PC-3 (cell line): ENCODE results near the gene CLCN5. TPM values are rescaled to one million over a fixed set of nuclear protein-coding genes. Genes with fewer than 3 reads are reported as not detected.

Experiments
- ATAC-seq: fragments of 200-7000 bp; cut with Tn5 transposase; 2 replicates; pipeline ENCODE4 v1.9.1; 2020; ENCODE audit warnings: mild to moderate bottlenecking, moderate library complexity
- BruUV-seq: library from RNA; stranded (reverse); fragments of 400-500 nt; replicated peaks from 2 replicates; lab custom pipeline; 2021; lab: Mats Ljungman, UMichigan
- CTCF ChIA-PET: fragments of 300-600 bp; sonication (Branson Sonifier 250); formaldehyde crosslinking; loops from one replicate; lab custom pipeline; 2022; ENCODE audit warnings: antibody characterized with exemption; lab: Charles Lee
- POLR2A ChIA-PET: fragments of 300-600 bp; sonication (Branson Sonifier 250); formaldehyde crosslinking; loops from one replicate; lab custom pipeline; 2022; ENCODE audit warnings: antibody characterized with exemption; ENCODE audit not compliant: unreplicated experiment; lab: Charles Lee
- DNase-seq: peaks from one replicate; pipeline ENCODE4 v3.0.0-alpha.2; 2015
- H2AFZ ChIP-seq: fragments of 300-600 bp; sonication (generic); 2 replicates; pipeline ENCODE4 v1.6.0; 2016; ENCODE audit warnings: antibody characterized with exemption, low read length
- H3F3A ChIP-seq: fragments of 300-600 bp; sonication (generic); one replicate; pipeline ENCODE4 v1.6.0; 2017; ENCODE audit warnings: antibody characterized with exemption, low read length, control low read depth, mild to moderate bottlenecking; ENCODE audit not compliant: unreplicated experiment
- H3K27ac ChIP-seq: fragments of 300-600 bp; sonication (generic); 2 replicates; pipeline ENCODE4 v1.5.1; 2016; ENCODE audit warnings: mild to moderate bottlenecking, low read length
- H3K27me3 ChIP-seq: fragments of 300-600 bp; sonication (generic); 2 replicates; pipeline ENCODE4 v1.6.1; 2016; ENCODE audit warnings: low read length, mixed read lengths
- H3K36me3 ChIP-seq: fragments of 300-600 bp; sonication (generic); 2 replicates; pipeline ENCODE4 v1.6.1; 2016; ENCODE audit warnings: low read depth, mixed run types, low read length, mixed read lengths
- H3K4me1 ChIP-seq: fragments of 300-600 bp; sonication (generic); 2 replicates; pipeline ENCODE4 v1.5.1; 2016; ENCODE audit warnings: low read length; ENCODE audit not compliant: insufficient read depth
- H3K4me2 ChIP-seq: fragments of 300-600 bp; sonication (generic); 2 replicates; pipeline ENCODE4 v1.6.0; 2016; ENCODE audit warnings: low read length
- H3K4me3 ChIP-seq: fragments of 300-600 bp; sonication (generic); 2 replicates; pipeline ENCODE4 v1.5.1; 2016; ENCODE audit warnings: mild to moderate bottlenecking, low read length, mixed read lengths
- H3K79me2 ChIP-seq: fragments of 300-600 bp; sonication (generic); 2 replicates; pipeline ENCODE4 v1.6.1; 2017; ENCODE audit warnings: low read length, mixed read lengths
- H3K9ac ChIP-seq: fragments of 300-600 bp; sonication (generic); 2 replicates; pipeline ENCODE4 v1.6.0; 2016; ENCODE audit warnings: mild to moderate bottlenecking, low read length
- H3K9me2 ChIP-seq: fragments of 300-600 bp; sonication (generic); replicated peaks from 2 replicates; pipeline ENCODE4 v1.6.1; 2016; ENCODE audit warnings: mixed run types, low read length, mixed read lengths
- H3K9me3 ChIP-seq: fragments of 300-600 bp; sonication (generic); 2 replicates; pipeline ENCODE4 v1.6.1; 2016; ENCODE audit warnings: low read length, mixed read lengths
- H4K20me1 ChIP-seq: fragments of 300-600 bp; sonication (generic); 2 replicates; pipeline ENCODE4 v1.6.1; 2016; ENCODE audit warnings: low read length, mixed read lengths
- EZH2 ChIP-seq: fragments of 300-600 bp; sonication (generic); IDR thresholded peaks from one replicate; pipeline ENCODE4 v1.6.1; 2017; ENCODE audit warnings: antibody characterized with exemption, mild to moderate bottlenecking, low read length; ENCODE audit not compliant: unreplicated experiment
- EZH2phosphoT487 ChIP-seq: fragments of 300-600 bp; sonication (generic); IDR thresholded peaks from 2 replicates; pipeline ENCODE4 v1.6.1; 2018; ENCODE audit warnings: mild to moderate bottlenecking, antibody characterized with exemption, low read length, borderline replicate concordance
- intact Hi-C: fragments of 100-400 bp; cut with micrococcal nuclease; formaldehyde crosslinking; loops from 2 replicates; pipeline ENCODE4 v1.9.0; 2023
- total RNA-seq: library from RNA; depleted of rRNA; stranded (reverse); fragments of >200 nt; gene quantifications from 2 replicates; pipeline ENCODE4 v1.2.3, GENCODE V29; 2014
- TF ChIP-seq, protein P1 (sequence below): fragments of 300-600 bp; sonication (generic); conservative IDR thresholded peaks from 2 replicates; pipeline ENCODE4 v1.5.1; 2017; ENCODE audit warnings: antibody characterized with exemption, low read depth, mild to moderate bottlenecking, low read length

The CLCN5 gene
- total RNA-seq, 1 experiment from 2014 or later = 5.9 TPM

DNA sequence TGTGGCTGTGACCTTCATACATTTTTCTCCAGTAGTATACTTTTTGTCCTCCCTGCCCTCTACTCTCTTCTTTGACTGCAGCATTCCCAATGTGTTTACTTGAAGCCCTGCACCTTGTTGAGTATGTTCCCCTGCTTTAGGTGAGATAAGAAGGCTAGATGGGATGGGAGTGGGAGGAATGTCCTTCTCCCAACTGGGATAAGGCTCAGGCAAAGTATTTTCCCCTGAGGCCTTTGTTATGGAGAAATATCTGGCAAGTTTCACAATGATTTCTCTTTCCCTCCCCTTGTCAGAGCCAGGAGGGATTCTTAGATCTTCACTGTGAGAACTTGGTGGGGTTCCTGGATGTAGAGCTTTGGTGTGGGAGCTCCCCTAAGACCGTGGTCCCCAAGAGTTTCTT lies 131.8 kb downstream of the CLCN5 start:
- intact Hi-C loops = no loop called here
- no TSS peak for BruUV-seq
- ATAC-seq = no peak
- POLR2A ChIA-PET = no interaction called here
- no peak for TF ChIP-seq EZH2phosphoT487
- CTCF ChIA-PET = no interaction called here
- Histone ChIP-seq H3K27ac (no peak overlapping the region), H3K4me1 (no peaks in the 10 kb centered on the region), H2AFZ (no peak overlapping the region), H3K4me2 (no peak overlapping the region), H3K36me3 (no peaks in the 10 kb centered on the region), H3F3A (no peaks in the 10 kb centered on the region), H3K9ac (no peak overlapping the region), H3K27me3 (no peaks in the 10 kb centered on the region), H3K4me3 (no peak overlapping the region), H3K79me2 (no peaks in the 10 kb centered on the region), H4K20me1 (no peaks in the 10 kb centered on the region), H3K9me2 (no peaks in the 10 kb centered on the region), H3K9me3 (no peaks in the 10 kb centered on the region)
- no peak for DNase-seq

DNA sequence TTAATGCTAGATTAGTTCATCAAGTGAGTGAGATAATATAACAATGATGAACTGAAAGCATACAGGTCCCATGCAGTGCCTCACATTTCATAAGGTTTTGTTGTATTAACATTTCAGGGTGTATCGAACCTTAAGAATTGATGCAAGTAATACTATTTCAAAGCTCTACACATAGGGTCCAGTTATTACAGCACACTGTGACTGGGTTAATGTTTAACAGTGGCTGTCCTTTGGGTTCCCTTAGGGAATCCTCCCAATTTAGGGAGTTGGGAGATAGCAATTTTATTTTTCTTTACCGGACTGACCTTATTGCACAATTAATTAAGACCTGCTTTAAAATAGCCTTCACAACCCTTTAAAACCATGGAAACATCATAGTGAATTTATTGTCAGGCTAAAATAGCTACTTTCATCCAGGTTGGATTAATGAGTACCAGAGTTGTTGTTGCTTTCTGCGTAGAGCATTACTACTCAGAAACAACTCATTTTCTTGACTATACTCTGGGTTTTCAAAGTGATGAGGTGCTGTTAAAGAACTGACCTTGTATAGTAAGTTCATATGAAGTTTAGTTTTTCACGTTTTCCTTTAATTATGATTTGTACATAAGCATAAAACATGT lies 144.0 kb downstream of the CLCN5 start:
- intact Hi-C loops = no loop called here
- TF ChIP-seq, protein P1, sequence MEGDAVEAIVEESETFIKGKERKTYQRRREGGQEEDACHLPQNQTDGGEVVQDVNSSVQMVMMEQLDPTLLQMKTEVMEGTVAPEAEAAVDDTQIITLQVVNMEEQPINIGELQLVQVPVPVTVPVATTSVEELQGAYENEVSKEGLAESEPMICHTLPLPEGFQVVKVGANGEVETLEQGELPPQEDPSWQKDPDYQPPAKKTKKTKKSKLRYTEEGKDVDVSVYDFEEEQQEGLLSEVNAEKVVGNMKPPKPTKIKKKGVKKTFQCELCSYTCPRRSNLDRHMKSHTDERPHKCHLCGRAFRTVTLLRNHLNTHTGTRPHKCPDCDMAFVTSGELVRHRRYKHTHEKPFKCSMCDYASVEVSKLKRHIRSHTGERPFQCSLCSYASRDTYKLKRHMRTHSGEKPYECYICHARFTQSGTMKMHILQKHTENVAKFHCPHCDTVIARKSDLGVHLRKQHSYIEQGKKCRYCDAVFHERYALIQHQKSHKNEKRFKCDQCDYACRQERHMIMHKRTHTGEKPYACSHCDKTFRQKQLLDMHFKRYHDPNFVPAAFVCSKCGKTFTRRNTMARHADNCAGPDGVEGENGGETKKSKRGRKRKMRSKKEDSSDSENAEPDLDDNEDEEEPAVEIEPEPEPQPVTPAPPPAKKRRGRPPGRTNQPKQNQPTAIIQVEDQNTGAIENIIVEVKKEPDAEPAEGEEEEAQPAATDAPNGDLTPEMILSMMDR = no peak
- TF ChIP-seq EZH2 (no peak), EZH2phosphoT487 (no peak)
- no peaks in the 10 kb centered on the region for H3F3A ChIP-seq
- no peak overlapping the region for H3K27ac ChIP-seq
- DNase-seq = no peak
- H3K9me3 ChIP-seq = no peaks in the 10 kb centered on the region
- ATAC-seq = no peak
- H3K36me3 ChIP-seq = no peaks in the 10 kb centered on the region
- no peaks in the 10 kb centered on the region for H4K20me1 ChIP-seq
- POLR2A ChIA-PET = no interaction called here
- no peaks in the 10 kb centered on the region for H3K9me2 ChIP-seq
- H3K4me2 ChIP-seq = no peak overlapping the region
- no peaks in the 10 kb centered on the region for H3K79me2 ChIP-seq
- no peak overlapping the region for H2AFZ ChIP-seq
- no TSS peak for BruUV-seq
- H3K27me3 ChIP-seq = no peaks in the 10 kb centered on the region
- CTCF ChIA-PET = no interaction called here
- H3K9ac ChIP-seq = no peak overlapping the region
- no peaks in the 10 kb centered on the region for H3K4me1 ChIP-seq
- no peak overlapping the region for H3K4me3 ChIP-seq

DNA sequence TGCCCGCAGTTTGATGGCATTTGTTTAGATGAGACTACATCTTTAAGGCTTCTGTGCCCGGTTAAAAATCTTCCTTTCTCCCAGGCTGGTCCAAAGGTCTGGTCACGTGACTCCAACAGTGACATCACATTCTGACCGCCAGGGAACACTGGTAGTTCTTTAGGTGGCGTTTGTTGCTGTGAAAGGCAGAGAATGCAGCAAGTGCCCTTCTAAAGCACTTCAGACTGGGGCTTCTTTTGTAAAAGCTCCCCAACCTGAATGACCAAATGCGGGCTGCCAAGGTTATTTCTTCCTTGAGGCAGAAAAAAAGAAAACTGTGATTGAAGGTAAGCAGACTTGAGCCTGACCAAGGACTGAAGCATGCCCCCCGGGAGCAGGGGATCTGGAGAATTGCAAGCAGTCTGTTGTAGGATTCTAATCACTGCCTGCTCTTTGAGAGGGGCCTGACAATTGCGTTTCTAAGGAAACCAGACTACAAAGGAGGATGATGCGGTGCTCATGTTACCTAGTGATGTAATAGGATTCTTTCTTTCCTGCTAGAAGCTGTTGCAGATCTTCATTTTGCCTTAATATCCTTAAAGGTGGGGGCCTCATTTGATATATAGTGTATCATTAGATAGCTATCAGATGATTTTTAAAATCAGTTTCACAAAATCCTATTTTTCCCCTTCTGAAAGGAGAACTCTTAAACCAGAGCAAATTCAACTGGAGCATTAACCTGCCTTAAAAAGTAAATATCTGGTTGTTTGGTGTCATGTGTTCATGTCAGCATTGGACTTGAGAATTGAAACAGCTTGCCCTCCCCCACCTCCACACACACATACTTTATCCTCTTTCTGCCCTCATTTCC lies 145.3 kb downstream of the CLCN5 start:
- no peak overlapping the region for H3K27ac ChIP-seq
- no peak overlapping the region for H3K9ac ChIP-seq
- H3K9me3 ChIP-seq = no peaks in the 10 kb centered on the region
- no peak overlapping the region for H2AFZ ChIP-seq
- BruUV-seq = no TSS peak
- H4K20me1 ChIP-seq = no peaks in the 10 kb centered on the region
- ChIA-PET POLR2A (no interaction called here), CTCF (no interaction called here)
- no peaks in the 10 kb centered on the region for H3K27me3 ChIP-seq
- intact Hi-C loops = no loop called here
- H3K4me3 ChIP-seq = no peak overlapping the region
- DNase-seq (no peak), ATAC-seq (no peak)
- H3K4me1 ChIP-seq = no peaks in the 10 kb centered on the region
- H3K36me3 ChIP-seq = no peaks in the 10 kb centered on the region
- H3F3A ChIP-seq = no peaks in the 10 kb centered on the region
- H3K79me2 ChIP-seq = no peaks in the 10 kb centered on the region
- H3K4me2 ChIP-seq = no peak overlapping the region
- TF ChIP-seq EZH2 (no peak), EZH2phosphoT487 (no peak)
- TF ChIP-seq, protein P1 = no peak
- H3K9me2 ChIP-seq = no peaks in the 10 kb centered on the region
